Activated T-helper 2 cell treated with anti-CD3 and anti-CD28 coated beads, Interferon-gamma antibody, Interleukin-2, Interleukin-4, amounts not matched to agents 10 μg/mL and 5 μg/mL and 100 μg/mL, durations not matched to agents 14 hours and 24 hours and 36 hours (primary cell): ENCODE results near the gene CARMIL1. TPM values are rescaled to one million over a fixed set of nuclear protein-coding genes. Genes with fewer than 3 reads are reported as not detected.

ENCODE experiments used
- DNase-seq: peaks from one replicate; pipeline ENCODE4 v3.0.0; 2021; ENCODE audit warnings: low spot score
- H3K27ac Mint-ChIP-seq: one replicate; pipeline ENCODE4 v1.8.0; 2021; ENCODE audit warnings: mixed read lengths
- H3K27me3 Mint-ChIP-seq: one replicate; pipeline ENCODE4 v1.8.0; 2021; ENCODE audit warnings: low read depth, mixed read lengths
- H3K36me3 Mint-ChIP-seq: one replicate; pipeline ENCODE4 v1.8.0; 2021; ENCODE audit warnings: low read depth, mixed read lengths
- H3K4me1 Mint-ChIP-seq: one replicate; pipeline ENCODE4 v1.8.0; 2021; ENCODE audit warnings: low read depth, mixed read lengths
- H3K4me3 Mint-ChIP-seq: one replicate; pipeline ENCODE4 v1.8.0; 2021; ENCODE audit warnings: low read depth, mild to moderate bottlenecking, moderate library complexity, mixed read lengths
- H3K9me3 Mint-ChIP-seq: one replicate; pipeline ENCODE4 v1.8.0; 2021; ENCODE audit warnings: mixed read lengths
- intact Hi-C: fragments of 100-400 bp; cut with micrococcal nuclease; formaldehyde crosslinking; loops from one replicate; pipeline ENCODE4 v1.15.1; 2023
- total RNA-seq: library from RNA; stranded (reverse); gene quantifications from 2 replicates; pipeline ENCODE4 v1.2.3, GENCODE V29; 2022

CARMIL1 gene
- total RNA-seq, 1 donor from 2014 or later = 1.7 TPM

DNA sequence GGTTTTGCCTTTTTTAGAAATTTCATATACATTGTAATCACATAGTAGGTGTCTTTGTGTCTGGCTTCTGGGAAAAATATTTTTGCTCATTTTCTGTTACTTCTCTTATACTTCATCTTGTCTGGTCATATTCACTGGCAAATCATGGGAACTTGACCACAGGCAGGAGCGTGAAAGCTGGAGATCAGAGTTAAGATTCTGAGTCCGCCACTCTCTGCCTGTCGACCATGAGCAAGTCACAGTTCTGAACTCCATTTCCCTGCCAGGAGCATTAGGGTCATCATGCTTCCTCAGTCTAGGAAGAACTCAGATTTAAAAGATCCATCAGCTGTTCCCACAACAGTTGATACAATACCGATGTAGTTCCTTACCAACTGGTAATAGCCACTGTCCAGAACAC, 360.5 kb downstream of the CARMIL1 start:
- no peaks in the 10 kb centered on the region for H3K4me1 Mint-ChIP-seq
- DNase-seq = no peak
- intact Hi-C loops = no loop called here
- H3K27me3 Mint-ChIP-seq = peaks cover 21% of the 10 kb centered on the region
- H3K9me3 Mint-ChIP-seq = no peaks in the 10 kb centered on the region
- no peak overlapping the region for H3K27ac Mint-ChIP-seq
- H3K4me3 Mint-ChIP-seq = no peak overlapping the region
- H3K36me3 Mint-ChIP-seq = no peaks in the 10 kb centered on the region

DNA sequence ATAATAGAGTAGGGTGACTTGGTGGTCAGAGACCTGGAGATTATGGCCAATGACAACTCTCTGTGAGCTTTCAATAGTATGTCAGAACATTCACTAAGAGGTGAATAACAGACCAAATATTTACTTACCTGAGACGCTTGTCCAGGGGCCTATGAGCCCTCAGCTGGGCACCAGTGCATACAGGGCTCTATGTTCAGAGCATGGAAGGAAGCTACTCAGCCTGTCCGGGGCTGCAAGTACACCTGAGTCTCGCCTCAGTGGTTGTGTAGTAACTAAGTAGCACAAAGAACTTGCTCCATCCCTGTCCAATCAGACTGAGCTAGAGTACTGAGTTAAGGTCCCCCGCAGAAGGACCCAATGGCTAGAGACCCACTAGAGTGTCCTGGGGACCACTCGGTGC, 361.3 kb downstream of the CARMIL1 start:
- DNase-seq = no peak
- no peak overlapping the region for H3K4me3 Mint-ChIP-seq
- no peaks in the 10 kb centered on the region for H3K4me1 Mint-ChIP-seq
- no peak overlapping the region for H3K27ac Mint-ChIP-seq
- no peaks in the 10 kb centered on the region for H3K36me3 Mint-ChIP-seq
- H3K9me3 Mint-ChIP-seq = no peaks in the 10 kb centered on the region
- intact Hi-C loops = no loop called here
- peaks cover 25% of the 10 kb centered on the region for H3K27me3 Mint-ChIP-seq

DNA sequence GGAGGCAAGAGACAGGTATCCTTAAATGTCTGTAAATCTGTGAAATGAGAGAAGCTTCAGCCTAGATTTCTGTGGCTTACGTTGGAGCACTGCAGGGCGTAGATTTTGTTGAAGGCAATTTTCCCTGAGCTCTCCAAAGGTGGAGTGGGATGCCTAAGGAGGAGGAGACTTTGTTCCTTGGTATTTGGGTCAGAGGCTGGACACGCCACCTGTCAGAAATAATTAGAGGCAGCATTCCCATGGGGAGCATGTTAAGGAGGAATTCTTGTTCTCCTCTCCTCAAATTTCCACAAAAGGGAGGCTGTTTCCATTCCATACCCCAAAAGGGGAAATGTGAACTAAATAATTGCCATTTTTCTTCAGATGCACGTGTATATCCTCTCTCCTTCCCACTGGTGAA, 361.7 kb downstream of the CARMIL1 start:
- H3K27me3 Mint-ChIP-seq = peaks cover 29% of the 10 kb centered on the region
- intact Hi-C loops = no loop called here
- H3K9me3 Mint-ChIP-seq = no peaks in the 10 kb centered on the region
- no peaks in the 10 kb centered on the region for H3K36me3 Mint-ChIP-seq
- no peak overlapping the region for H3K4me3 Mint-ChIP-seq
- no peaks in the 10 kb centered on the region for H3K4me1 Mint-ChIP-seq
- H3K27ac Mint-ChIP-seq = no peak overlapping the region
- no peak for DNase-seq

DNA sequence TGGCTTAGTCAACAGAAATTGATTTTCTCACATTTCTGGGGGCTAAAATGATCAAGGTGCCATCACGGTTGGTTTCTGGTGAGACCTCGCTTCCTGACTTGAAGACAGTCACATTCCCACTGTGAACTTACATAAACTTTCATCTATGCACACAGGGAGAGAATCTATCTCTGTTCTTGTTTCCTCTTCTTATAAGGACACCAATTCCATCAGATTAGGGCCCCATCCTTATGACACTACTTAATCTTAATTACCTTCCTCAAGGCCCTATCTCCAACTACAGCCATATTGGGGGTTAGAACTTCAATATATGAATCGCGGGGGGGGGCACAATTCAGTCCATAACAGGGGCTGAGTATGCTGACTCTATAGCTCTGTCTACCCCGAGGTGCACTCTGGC, 362.2 kb downstream of the CARMIL1 start:
- no peaks in the 10 kb centered on the region for H3K9me3 Mint-ChIP-seq
- no peak for DNase-seq
- H3K27ac Mint-ChIP-seq = no peak overlapping the region
- no peak overlapping the region for H3K4me3 Mint-ChIP-seq
- no peaks in the 10 kb centered on the region for H3K4me1 Mint-ChIP-seq
- intact Hi-C loops = no loop called here
- H3K36me3 Mint-ChIP-seq = no peaks in the 10 kb centered on the region
- H3K27me3 Mint-ChIP-seq = peaks cover 32% of the 10 kb centered on the region

DNA sequence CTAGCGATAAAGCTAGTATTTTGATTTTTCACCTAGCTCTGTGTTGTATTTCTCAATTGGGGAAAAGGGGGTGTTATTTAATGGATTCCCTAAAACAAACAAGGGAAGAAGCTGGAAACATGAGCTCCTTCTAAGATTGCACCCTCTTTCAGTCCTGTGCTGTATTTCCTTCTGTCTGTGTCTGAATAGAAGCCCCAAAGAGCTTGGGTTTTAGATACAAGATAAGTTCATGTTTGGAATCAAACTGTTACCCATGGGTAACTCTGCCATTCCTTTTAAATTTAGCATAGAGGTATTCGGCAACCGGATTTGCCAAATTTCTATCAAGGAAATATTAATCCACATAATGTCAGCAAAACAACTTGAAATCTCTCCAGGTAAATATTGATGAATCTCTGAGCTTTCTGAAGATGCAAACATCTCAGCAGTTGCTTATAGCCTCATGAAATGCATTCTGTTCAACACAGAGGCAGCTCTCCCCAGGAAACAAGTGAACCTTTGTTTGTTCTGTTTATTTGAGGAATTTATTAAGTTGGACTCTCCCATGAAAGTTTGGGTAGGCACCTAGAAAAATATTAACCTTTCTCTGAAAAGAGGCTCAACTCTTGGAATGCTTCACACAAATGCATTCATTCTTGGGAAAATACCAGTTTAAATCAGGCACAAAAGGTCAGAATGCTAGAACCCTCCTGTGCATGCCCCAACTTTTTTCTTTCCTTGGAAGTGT, 362.9 kb downstream of the CARMIL1 start:
- no peak for DNase-seq
- Mint-ChIP-seq H3K4me3 (no peak overlapping the region), H3K36me3 (no peaks in the 10 kb centered on the region), H3K9me3 (no peaks in the 10 kb centered on the region), H3K4me1 (no peaks in the 10 kb centered on the region), H3K27ac (no peak overlapping the region), H3K27me3 (peaks cover 34% of the 10 kb centered on the region)
- intact Hi-C loops = no loop called here

DNA sequence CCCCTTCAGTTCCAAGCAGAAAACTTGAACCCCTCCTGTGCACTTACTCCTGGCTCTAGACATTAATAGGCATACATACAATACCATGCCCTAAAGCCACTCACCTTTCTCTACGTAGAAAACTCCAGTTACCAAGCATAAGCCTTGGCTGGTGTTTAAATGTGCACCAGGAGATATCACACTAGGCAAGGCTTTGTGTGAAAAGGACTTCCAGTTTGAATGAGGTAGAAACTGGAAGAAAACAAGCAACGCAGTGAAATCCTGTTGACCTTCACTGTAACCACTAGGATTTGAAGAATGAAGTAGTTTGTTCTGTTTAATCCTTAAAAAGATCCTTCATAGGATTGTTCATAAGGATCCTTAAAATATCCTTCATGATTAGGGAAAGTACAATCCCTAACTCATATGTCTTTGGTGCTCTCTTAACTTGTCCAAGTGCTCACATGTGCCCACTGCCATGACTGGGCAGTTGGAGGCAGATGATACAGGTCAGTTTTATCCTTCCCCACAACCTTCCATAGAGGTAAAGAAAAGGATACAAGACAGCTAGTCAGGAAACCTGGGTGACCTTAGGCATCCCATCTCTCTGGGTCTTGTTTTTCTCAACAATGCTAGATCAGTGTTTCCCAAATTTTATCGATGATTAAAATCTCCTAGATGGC, 363.6 kb downstream of the CARMIL1 start:
- H3K4me3 Mint-ChIP-seq = no peak overlapping the region
- no peaks in the 10 kb centered on the region for H3K36me3 Mint-ChIP-seq
- no peaks in the 10 kb centered on the region for H3K9me3 Mint-ChIP-seq
- no peak overlapping the region for H3K27ac Mint-ChIP-seq
- H3K27me3 Mint-ChIP-seq = peaks cover 38% of the 10 kb centered on the region
- intact Hi-C loops = no loop called here
- no peaks in the 10 kb centered on the region for H3K4me1 Mint-ChIP-seq
- DNase-seq = no peak

DNA sequence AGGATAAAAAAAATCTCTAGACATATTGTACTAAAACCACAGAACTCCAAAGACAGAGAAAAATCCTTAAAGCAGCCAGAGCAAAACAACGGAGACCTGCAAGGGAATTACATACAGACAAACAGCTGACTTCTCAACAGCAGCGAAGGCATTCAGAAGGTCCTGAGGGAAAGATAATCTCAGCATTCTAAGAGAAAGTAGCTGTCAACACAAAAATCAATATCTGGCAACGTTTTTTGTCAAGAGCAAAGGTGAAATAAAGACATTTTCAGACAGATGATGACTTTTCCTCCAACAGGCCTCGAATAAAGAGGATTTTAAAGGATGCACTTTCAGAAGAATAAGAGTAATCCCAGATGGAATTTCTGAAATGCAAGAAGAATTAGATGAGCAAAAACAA, 366.7 kb downstream of the CARMIL1 start:
- intact Hi-C loops = no loop called here
- Mint-ChIP-seq H3K27ac (no peak overlapping the region), H3K36me3 (no peaks in the 10 kb centered on the region), H3K4me3 (no peak overlapping the region), H3K27me3 (peaks cover 53% of the 10 kb centered on the region), H3K4me1 (no peaks in the 10 kb centered on the region), H3K9me3 (no peaks in the 10 kb centered on the region)
- DNase-seq = no peak

DNA sequence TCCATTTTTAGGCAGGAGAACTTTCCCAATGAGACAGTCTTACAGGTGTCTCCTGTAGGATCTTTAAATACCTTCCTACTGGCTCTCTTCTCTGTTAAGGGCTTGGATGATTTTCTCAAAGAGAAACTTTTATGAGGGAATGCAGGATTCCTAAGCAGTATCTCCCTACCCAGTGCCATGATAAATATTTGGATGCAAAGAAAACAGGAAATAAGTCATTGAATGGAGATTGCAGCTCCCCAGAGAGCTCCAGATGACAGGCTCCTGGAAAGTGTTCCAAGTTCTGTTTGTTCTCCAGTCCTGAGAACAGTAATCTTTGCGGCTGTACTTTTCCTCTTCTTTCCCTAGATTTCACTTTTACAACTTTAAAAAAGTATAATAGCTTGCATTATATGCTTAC, 370.4 kb downstream of the CARMIL1 start:
- intact Hi-C loops = no loop called here
- Mint-ChIP-seq H3K4me3 (no peak overlapping the region), H3K4me1 (no peaks in the 10 kb centered on the region), H3K36me3 (no peaks in the 10 kb centered on the region), H3K27ac (no peak overlapping the region), H3K27me3 (peaks cover 61% of the 10 kb centered on the region), H3K9me3 (no peaks in the 10 kb centered on the region)
- no peak for DNase-seq

DNA sequence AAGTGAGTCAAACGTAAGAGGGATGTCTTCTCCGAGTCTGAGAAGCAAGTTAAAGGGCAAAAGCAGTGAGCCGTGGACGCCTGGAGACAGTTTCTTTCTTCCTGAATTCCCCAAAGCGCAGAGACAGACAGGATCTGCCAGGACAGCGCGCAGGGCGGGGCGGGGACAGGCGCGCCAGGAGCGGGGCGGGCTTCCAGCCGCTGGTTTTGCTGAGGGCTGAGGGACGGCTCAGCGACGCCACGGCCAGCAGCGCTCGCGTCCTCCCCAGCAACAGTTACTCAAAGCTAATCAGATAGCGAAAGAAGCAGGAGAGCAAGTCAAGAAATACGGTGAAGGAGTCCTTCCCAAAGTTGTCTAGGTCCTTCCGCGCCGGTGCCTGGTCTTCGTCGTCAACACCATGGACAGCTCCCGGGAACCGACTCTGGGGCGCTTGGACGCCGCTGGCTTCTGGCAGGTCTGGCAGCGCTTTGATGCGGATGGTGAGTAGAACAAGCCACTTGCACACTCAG, 372.9 kb downstream of the CARMIL1 start, which contains the start of gene SCGN:
SCGN (plus strand) TSS at position 209 of the 509 bp plus-strand sequence; CDS start at position 398, 189 bp downstream.
- Mint-ChIP-seq H3K9me3 (no peaks in the 10 kb centered on the region), H3K4me3 (no peak within 1 kb of the TSS), H3K36me3 (no peaks in the 10 kb centered on the region)

DNA sequence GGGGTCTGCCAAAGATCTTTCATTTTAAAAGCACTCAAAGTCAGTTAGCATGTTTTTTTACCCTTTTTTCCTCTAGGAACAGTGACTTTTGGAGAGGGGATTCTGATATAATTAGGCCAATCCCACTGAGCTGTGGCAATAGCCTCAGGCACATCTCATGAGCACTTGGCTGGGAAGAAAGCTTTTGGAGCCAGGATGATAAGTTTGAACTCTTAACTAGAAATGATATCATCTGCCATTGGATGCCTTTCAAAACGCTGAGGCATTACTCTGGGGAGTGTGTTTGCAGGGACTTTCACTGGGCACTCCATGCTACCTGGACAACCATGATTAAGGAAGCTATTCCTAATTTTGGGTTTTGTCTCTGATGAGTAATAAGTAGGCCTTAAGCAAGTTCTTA, 376.5 kb downstream of the CARMIL1 start:
- H3K27ac Mint-ChIP-seq = no peak overlapping the region

More for the DNA sequence above, 372.9 kb downstream of the CARMIL1 start, which contains the start of gene SCGN:
- Mint-ChIP-seq H3K27ac (no peak within 1 kb of the TSS), H3K27me3 (peaks cover 49% of the 10 kb centered on the region), H3K4me1 (no peaks in the 10 kb centered on the region)
- peak; percentile 34 for DNase-seq
- intact Hi-C loops = no loop called here

DNA sequence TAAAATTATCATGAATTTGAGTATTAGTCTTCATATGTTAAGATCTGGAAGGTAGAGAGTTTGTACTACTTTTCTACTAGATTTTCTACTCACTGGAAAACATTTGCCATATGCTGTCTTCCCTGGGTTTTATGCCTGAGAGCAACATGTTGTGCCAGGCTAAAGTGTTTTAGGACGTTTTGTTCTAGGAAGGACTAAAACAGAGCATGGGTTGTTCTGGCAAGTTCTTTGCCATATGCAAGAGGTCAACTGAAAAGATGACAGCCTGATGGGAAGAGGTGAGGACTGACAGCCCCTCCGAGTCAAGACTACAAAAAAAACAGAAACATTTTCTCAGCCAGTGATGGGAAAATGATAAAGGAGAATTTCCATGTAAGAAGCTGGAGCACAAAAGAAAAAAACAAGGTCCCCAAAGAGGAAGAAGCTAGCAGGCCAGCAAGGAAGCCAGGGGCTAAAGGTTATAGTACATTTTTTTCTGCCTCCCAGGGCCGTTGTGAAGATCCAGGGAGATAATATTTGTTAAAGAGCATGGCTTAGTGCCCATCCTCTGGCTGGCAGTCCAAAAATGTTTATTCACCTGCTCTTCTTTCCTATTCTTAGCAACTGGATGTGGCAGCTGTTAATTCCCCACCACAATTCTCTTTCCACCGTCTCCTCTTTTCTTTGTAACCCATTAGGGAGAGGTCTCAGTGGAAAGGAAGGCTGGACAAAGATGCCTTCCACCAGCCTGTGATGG, 380.6 kb downstream of the CARMIL1 start:
- peaks cover 9% of the 10 kb centered on the region for H3K27me3 Mint-ChIP-seq

More for the DNA sequence above, 376.5 kb downstream of the CARMIL1 start:
- no peaks in the 10 kb centered on the region for H3K9me3 Mint-ChIP-seq
- no peak overlapping the region for H3K4me3 Mint-ChIP-seq
- no peaks in the 10 kb centered on the region for H3K36me3 Mint-ChIP-seq
- no peak for DNase-seq
- intact Hi-C loops = no loop called here
- H3K4me1 Mint-ChIP-seq = peaks cover 4% of the 10 kb centered on the region
- peaks cover 30% of the 10 kb centered on the region for H3K27me3 Mint-ChIP-seq

DNA sequence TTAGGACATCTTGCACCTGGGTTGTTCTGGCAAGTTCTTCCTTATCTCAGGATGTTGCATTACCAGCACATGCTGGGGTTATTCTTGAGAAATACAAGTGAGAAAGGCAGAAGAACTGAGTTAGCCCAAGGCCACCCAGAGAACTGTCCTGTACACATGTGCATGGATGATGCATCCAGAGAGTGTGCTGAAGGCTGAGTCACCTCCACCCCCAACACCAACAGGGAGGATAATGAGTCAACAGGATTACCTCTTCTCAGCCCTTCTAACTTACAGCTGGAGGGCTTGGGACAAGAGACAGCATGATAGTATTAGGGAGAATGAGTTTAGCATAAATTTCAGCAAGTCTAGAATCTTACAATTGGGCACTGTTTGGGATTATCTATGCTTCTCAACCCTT, 381.3 kb downstream of the CARMIL1 start:
- no peak for DNase-seq
- Mint-ChIP-seq H3K27ac (no peak overlapping the region), H3K4me1 (peaks cover 4% of the 10 kb centered on the region), H3K36me3 (no peaks in the 10 kb centered on the region), H3K4me3 (no peak overlapping the region), H3K9me3 (no peaks in the 10 kb centered on the region), H3K27me3 (peaks cover 5% of the 10 kb centered on the region)
- intact Hi-C loops = no loop called here

More for the DNA sequence above, 380.6 kb downstream of the CARMIL1 start:
- Mint-ChIP-seq H3K4me3 (no peak overlapping the region), H3K9me3 (no peaks in the 10 kb centered on the region), H3K36me3 (no peaks in the 10 kb centered on the region), H3K4me1 (peaks cover 4% of the 10 kb centered on the region), H3K27ac (no peak overlapping the region)
- intact Hi-C loops = no loop called here
- no peak for DNase-seq
